Gastroesophageal sphincter (tissue), 3 donors: ENCODE measurements around the gene GATA1.

Experiments
- CTCF ChIP-seq, 4 experiments: fragments of 200-600 bp in 2 of 4; fragments of 450-650 bp in 2 of 4; sonication (generic) in 1 of 4; IDR thresholded peaks; one replicate each; pipeline ENCODE4 v1.5.1; 2017 to 2019; ENCODE audit warnings: antibody characterized with exemption in 4 of 4, mild to moderate bottlenecking in 2 of 4, moderate library complexity in 2 of 4
- EP300 ChIP-seq: sonication (generic); formaldehyde crosslinking; IDR thresholded peaks from one replicate; pipeline ENCODE4 v1.6.1; 2017; ENCODE audit warnings: antibody characterized with exemption, mild to moderate bottlenecking
- POLR2A ChIP-seq, 2 donors: fragments of 450-650 bp; IDR thresholded peaks; one replicate each; pipeline ENCODE4 v1.6.1; 2017; ENCODE audit warnings: antibody characterized with exemption in 2 of 2, mild to moderate bottlenecking in 2 of 2, moderate library complexity in 1 of 2
- POLR2AphosphoS5 ChIP-seq: sonication (generic); formaldehyde crosslinking; IDR thresholded peaks from one replicate; pipeline ENCODE4 v1.6.1; 2017; ENCODE audit warnings: antibody characterized with exemption

- TF ChIP-seq CTCF (IDR thresholded peaks at IDR 0.05) (no peak), POLR2A (IDR thresholded peaks at IDR 0.05) (peak in 1 of 2 donors; percentile 18), POLR2AphosphoS5 (peak; percentile 39), EP300 (no peak)
These were observed 15.1 kb downstream of the GATA1 start, which contains the start of gene HDAC6 for GRCh38 chrX:48801280-48802088.
